Measurements from ENCODE around the gene STATH.
"Not testable (repeated sequence)": the region's sequence is repeated elsewhere in the genome, so short reads cannot be mapped to it uniquely, and the experiment has no call there.

Gene STATH

DNA sequence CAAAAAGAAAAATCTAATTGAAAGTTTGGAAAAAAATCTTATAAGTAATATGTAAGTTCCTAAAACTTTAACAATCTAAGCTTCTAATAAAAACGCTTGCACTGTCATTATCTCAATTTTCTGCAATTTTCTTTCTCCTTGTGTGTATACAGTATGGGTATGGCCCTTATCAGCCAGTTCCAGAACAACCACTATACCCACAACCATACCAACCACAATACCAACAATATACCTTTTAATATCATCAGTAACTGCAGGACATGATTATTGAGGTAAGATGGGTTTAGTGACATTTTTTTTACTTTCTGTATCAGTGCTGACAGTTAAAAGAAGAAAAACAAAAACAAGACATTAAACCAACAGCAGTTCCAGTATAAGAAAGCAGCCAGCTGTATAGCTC is 4.9 kb downstream of the STATH start:
- no peak for DNase-seq (ENCODE audit: low read depth)
- Histone ChIP-seq H3K36me3 (ENCODE audit: control insufficient read depth, insufficient read depth, low read length, severe bottlenecking) (no peaks in the 10 kb centered on the region), H3K27me3 (replicated peaks; ENCODE audit: control insufficient read depth, insufficient read depth, low read length) (no peaks in the 10 kb centered on the region), H3K4me1 (ENCODE audit: control insufficient read depth, insufficient read depth, low read length) (no peaks in the 10 kb centered on the region), H3K9me3 (ENCODE audit: control insufficient read depth, low read length) (no peaks in the 10 kb centered on the region), H3K4me3 (ENCODE audit: low read length) (no peak overlapping the region), H3K9ac (ENCODE audit: low read length) (no peak overlapping the region)

DNA sequence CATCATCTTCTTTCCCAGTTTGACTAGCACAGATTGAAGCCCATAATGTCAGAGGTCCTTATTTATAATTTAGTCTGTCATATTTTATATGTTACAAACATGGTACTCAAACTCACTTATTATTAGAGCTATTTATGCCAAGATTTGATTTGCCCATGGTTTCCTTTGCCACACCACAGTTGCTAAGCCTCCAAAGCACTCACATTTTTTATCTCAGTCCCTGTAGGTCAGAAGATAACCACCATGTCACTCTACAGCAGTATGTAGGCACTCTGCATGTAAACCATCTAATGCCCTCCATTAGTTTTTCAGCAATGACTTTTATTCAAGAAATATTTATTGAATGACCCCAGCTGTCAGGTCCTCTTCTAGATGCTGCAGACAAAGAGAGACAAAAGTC is 6.7 kb downstream of the STATH start:
- no peak for DNase-seq (ENCODE audit: low read depth)
- H3K36me3 ChIP-seq (ENCODE audit: control insufficient read depth, insufficient read depth, low read length, severe bottlenecking): no peaks in the 10 kb centered on the region
- no peak overlapping the region for H3K9ac ChIP-seq (ENCODE audit: low read length)
- H3K4me3 ChIP-seq (ENCODE audit: low read length): no peak overlapping the region
- H3K9me3 ChIP-seq (ENCODE audit: control insufficient read depth, low read length): no peaks in the 10 kb centered on the region
- no peaks in the 10 kb centered on the region for H3K4me1 ChIP-seq (ENCODE audit: control insufficient read depth, insufficient read depth, low read length)
- no peaks in the 10 kb centered on the region for H3K27me3 ChIP-seq (replicated peaks; ENCODE audit: control insufficient read depth, insufficient read depth, low read length)

DNA sequence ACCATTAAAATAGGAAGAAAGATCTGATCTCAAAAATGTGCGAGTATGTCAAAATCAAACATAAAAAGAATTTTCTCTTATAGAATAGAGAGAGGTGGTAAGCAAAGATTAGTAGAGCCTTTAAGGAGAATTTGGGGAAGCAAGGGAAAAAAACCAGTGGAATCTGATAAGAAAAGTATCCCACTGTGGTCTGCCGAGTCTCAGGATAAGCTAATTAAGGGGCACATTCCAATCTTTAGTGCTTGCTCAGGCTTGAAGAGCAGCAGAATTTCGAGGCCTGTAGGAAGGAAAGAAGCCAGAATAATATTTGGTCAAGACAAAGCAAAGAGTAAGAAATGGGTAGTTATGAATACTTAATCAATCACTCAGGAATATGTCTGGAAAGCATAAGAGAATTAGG is 13.0 kb downstream of the STATH start:
- H3K27me3 ChIP-seq (replicated peaks; ENCODE audit: control insufficient read depth, insufficient read depth, low read length): no peaks in the 10 kb centered on the region
- peaks cover 8% of the 10 kb centered on the region for H3K9me3 ChIP-seq (ENCODE audit: control insufficient read depth, low read length)
- no peaks in the 10 kb centered on the region for H3K36me3 ChIP-seq (ENCODE audit: control insufficient read depth, insufficient read depth, low read length, severe bottlenecking)
- no peak overlapping the region for H3K9ac ChIP-seq (ENCODE audit: low read length)
- H3K4me1 ChIP-seq (ENCODE audit: control insufficient read depth, insufficient read depth, low read length): no peaks in the 10 kb centered on the region
- H3K4me3 ChIP-seq (ENCODE audit: low read length): no peak overlapping the region
- no peak for DNase-seq (ENCODE audit: low read depth)

DNA sequence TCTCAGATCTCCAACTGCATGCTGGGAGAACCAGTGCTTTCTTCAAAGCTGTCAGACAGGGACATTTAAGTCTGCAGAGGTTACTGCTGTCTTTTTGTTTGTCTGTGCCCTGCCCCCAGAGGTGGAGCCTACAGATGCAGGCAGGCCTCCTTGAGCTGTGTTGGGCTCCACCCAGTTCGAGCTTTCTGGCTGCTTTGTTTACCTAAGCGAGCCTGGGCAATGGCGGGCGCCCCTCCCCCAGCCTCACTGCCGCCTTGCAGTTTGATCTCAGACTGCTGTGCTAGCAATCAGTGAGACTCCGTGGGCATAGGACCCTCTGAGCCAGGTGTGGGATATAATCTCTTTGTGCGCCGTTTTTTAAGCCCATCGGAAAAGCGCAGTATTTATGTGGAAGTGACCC is 23.2 kb downstream of the STATH start:
- not testable (repeated sequence) for H3K4me3 ChIP-seq (ENCODE audit: low read length); H3K4me1 ChIP-seq (ENCODE audit: control insufficient read depth, insufficient read depth, low read length); H3K27me3 ChIP-seq (replicated peaks; ENCODE audit: control insufficient read depth, insufficient read depth, low read length); DNase-seq (ENCODE audit: low read depth); H3K36me3 ChIP-seq (ENCODE audit: control insufficient read depth, insufficient read depth, low read length, severe bottlenecking); H3K9me3 ChIP-seq (ENCODE audit: control insufficient read depth, low read length); H3K9ac ChIP-seq (ENCODE audit: low read length)

DNA sequence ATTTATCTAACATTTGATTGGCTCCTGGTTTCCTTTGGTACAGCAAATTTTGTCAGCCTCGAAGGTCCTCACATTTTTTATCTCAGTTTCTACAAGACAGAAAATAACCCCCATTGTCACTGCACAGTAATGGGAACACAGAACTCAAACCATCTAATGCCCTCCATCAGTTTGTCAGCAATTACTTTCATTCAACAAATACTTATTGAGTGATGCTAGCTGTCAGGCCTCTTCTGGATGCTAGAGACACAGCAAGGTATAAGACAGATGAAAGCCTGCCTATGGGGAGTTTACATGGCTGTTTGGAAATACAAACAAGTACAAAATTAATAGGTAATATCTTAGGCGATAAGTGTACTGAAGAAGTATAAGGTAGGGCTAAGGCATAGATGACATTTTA is 27.5 kb downstream of the STATH start:
- no peaks in the 10 kb centered on the region for H3K36me3 ChIP-seq (ENCODE audit: control insufficient read depth, insufficient read depth, low read length, severe bottlenecking)

DNA sequence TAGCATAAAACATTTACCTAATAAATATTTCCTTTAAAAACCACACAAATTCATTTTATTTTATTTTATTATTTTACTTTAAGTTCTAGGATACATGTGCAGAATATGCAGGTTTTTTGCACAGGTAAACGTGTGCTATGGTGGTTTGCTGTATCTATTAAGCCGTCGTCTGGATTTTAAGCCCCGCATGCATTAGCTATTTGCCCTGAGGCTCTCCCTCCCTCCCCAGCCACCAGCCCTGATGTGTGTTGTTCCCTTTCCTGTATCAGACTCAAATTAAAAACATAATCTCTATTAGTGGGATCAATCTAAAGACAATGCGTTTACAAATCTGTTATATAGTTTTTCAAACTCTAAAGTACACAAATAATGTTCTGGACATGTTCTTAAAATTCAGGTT is 31.2 kb downstream of the STATH start:
- Histone ChIP-seq H3K9me3 (ENCODE audit: control insufficient read depth, low read length) (no peaks in the 10 kb centered on the region), H3K9ac (ENCODE audit: low read length) (no peak overlapping the region), H3K27me3 (replicated peaks; ENCODE audit: control insufficient read depth, insufficient read depth, low read length) (no peaks in the 10 kb centered on the region), H3K4me1 (ENCODE audit: control insufficient read depth, insufficient read depth, low read length) (no peaks in the 10 kb centered on the region), H3K4me3 (ENCODE audit: low read length) (no peak overlapping the region), H3K36me3 (ENCODE audit: control insufficient read depth, insufficient read depth, low read length, severe bottlenecking) (no peaks in the 10 kb centered on the region)
- no peak for DNase-seq (ENCODE audit: low read depth)

More for the DNA sequence above, 27.5 kb downstream of the STATH start:
- H3K27me3 ChIP-seq (replicated peaks; ENCODE audit: control insufficient read depth, insufficient read depth, low read length): no peaks in the 10 kb centered on the region
- no peak overlapping the region for H3K9ac ChIP-seq (ENCODE audit: low read length)
- no peak for DNase-seq (ENCODE audit: low read depth)
- no peak overlapping the region for H3K4me3 ChIP-seq (ENCODE audit: low read length)
- no peaks in the 10 kb centered on the region for H3K9me3 ChIP-seq (ENCODE audit: control insufficient read depth, low read length)
- no peaks in the 10 kb centered on the region for H3K4me1 ChIP-seq (ENCODE audit: control insufficient read depth, insufficient read depth, low read length)

DNA sequence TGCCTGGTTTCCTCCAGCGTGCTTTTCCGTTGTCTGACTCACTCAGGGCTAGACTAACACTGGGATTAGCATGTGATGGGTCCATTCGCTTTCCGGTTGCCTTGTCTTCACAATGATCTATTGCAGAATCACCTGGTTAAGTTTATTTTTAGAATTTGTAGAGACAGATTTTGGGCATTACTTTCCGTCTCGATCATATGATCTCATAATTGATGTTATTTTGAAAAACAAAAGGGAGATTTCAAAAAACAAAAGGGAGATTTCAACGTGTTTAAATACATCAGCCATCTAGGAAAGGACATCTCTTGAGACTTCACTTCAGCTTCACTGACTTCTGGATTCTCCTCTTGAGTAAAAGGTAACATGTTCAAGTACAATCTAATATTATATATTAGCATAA is 32.4 kb downstream of the STATH start, which contains the start of gene HTN3:
Gene HTN3 (plus strand): TSS at position 301 of the 400 bp plus-strand sequence. CDS start 2,282 bp downstream, outside the sequence.
- H3K4me3 ChIP-seq (ENCODE audit: low read length); H3K9ac ChIP-seq (ENCODE audit: low read length); H3K9me3 ChIP-seq (ENCODE audit: control insufficient read depth, low read length); H3K27me3 ChIP-seq (replicated peaks; ENCODE audit: control insufficient read depth, insufficient read depth, low read length); H3K4me1 ChIP-seq (ENCODE audit: control insufficient read depth, insufficient read depth, low read length); H3K36me3 ChIP-seq (ENCODE audit: control insufficient read depth, insufficient read depth, low read length, severe bottlenecking); DNase-seq (ENCODE audit: low read depth): not testable (repeated sequence)

DNA sequence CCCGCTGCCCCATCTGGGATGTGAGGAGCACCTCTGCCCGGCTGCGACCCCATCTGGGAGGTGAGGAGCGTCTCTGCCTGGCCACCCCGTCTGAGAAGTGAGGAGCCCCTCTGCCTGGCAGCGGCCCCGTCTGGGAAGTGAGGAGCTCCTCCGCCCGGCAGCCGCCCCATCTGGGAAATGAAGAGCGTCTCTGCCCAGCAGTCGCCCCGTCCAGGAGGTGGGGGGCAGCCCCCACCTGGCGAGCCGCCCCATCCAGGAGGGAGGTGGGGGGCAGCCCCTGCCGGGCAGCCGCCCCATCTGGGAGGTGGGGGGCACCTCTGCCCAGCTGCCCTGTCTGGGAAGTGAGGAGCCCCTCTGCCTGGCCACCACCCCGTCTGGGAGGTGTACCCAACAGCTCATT is 41.8 kb downstream of the STATH start:
- not testable (repeated sequence) for H3K9ac ChIP-seq (ENCODE audit: low read length); H3K4me3 ChIP-seq (ENCODE audit: low read length); H3K9me3 ChIP-seq (ENCODE audit: control insufficient read depth, low read length); H3K27me3 ChIP-seq (replicated peaks; ENCODE audit: control insufficient read depth, insufficient read depth, low read length); H3K4me1 ChIP-seq (ENCODE audit: control insufficient read depth, insufficient read depth, low read length); DNase-seq (ENCODE audit: low read depth); H3K36me3 ChIP-seq (ENCODE audit: control insufficient read depth, insufficient read depth, low read length, severe bottlenecking)

DNA sequence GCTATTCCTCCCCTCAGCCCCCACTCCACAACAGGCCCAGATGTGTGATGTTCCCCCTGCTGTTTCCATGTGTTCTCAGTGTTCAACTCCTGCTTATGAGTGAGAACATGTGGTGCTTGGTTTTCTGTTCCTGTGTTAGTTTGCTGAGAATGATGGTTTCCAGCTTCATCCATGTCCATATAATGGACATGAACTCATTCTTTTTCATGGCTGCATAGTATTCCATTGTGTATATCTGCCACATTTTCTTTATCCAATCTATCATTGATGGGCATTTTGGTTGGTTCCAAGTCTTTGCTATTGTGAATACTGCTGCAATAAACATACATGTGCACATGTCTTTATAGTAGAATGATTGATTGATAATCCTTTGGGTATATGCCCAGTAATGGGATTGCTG is 44.2 kb downstream of the STATH start:
- H3K9ac ChIP-seq (ENCODE audit: low read length); H3K4me1 ChIP-seq (ENCODE audit: control insufficient read depth, insufficient read depth, low read length); H3K36me3 ChIP-seq (ENCODE audit: control insufficient read depth, insufficient read depth, low read length, severe bottlenecking); H3K27me3 ChIP-seq (replicated peaks; ENCODE audit: control insufficient read depth, insufficient read depth, low read length); DNase-seq (ENCODE audit: low read depth); H3K9me3 ChIP-seq (ENCODE audit: control insufficient read depth, low read length); H3K4me3 ChIP-seq (ENCODE audit: low read length): not testable (repeated sequence)

DNA sequence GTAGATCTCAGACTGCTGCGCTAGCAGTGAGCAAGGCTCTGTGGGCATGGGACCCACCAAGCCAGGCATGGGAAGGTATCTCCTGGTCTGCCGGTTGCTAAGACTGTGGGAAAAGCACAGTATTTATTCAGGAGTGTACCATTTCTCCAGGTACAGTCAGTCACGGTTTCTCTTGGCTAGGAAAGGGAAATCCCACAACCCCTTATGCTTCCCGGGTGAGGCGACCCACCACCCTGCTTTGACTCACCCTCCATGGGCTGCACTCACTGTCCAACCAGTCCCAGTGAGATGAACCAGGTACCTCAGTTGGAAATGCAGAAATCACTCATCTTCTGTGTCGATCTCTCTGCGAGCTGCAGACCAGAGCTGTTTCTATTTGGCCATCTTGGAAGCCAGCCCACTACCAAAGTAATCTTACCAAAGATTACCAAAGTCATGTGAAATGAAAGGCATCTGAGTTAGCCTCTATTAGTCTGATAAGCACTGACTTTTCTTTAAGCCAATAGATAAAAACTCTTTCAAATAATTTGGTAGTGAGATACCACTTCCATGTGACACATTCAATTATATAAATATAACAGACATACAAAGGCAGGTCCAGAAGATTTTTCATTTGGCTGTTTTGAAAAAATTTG is 46.0 kb downstream of the STATH start:
- H3K9me3 ChIP-seq (ENCODE audit: control insufficient read depth, low read length): no peaks in the 10 kb centered on the region

DNA sequence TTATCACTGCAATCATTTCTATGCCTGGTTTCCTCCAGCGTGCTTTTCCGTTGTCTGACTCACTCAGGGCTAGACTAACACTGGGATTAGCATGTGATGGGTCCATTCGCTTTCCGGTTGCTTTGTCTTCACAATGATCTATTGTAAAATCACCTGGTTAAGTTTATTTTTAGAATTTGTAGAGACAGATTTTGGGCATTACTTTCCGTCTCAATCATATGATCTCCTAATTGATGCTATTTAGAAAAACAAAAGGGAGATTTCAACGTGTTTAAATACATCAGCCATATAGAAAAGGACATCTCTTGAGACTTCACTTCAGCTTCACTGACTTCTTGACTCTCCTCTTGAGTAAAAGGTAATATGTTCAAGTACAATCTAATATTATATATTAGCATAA is 54.4 kb downstream of the STATH start, which contains the start of gene HTN1:
Gene HTN1 (plus strand): TSS at position 301 of the 400 bp plus-strand sequence. CDS start 2,639 bp downstream, outside the sequence.
- H3K27me3 ChIP-seq (replicated peaks; ENCODE audit: control insufficient read depth, insufficient read depth, low read length): not testable (repeated sequence)

More for the DNA sequence above, 46.0 kb downstream of the STATH start:
- DNase-seq (ENCODE audit: low read depth): no peak
- H3K4me3 ChIP-seq (ENCODE audit: low read length): no peak overlapping the region
- H3K36me3 ChIP-seq (ENCODE audit: control insufficient read depth, insufficient read depth, low read length, severe bottlenecking): no peaks in the 10 kb centered on the region
- H3K27me3 ChIP-seq (replicated peaks; ENCODE audit: control insufficient read depth, insufficient read depth, low read length): no peaks in the 10 kb centered on the region
- no peaks in the 10 kb centered on the region for H3K4me1 ChIP-seq (ENCODE audit: control insufficient read depth, insufficient read depth, low read length)
- H3K9ac ChIP-seq (ENCODE audit: low read length): no peak overlapping the region

More for the DNA sequence above, 54.4 kb downstream of the STATH start, which contains the start of gene HTN1:
- DNase-seq (ENCODE audit: low read depth); H3K4me1 ChIP-seq (ENCODE audit: control insufficient read depth, insufficient read depth, low read length); H3K36me3 ChIP-seq (ENCODE audit: control insufficient read depth, insufficient read depth, low read length, severe bottlenecking); H3K9ac ChIP-seq (ENCODE audit: low read length); H3K4me3 ChIP-seq (ENCODE audit: low read length); H3K9me3 ChIP-seq (ENCODE audit: control insufficient read depth, low read length): not testable (repeated sequence)

Data from adipocyte (in vitro differentiated cells).